Measurements from ENCODE around the gene CLSTN2. TPM values are rescaled to one million over a fixed set of nuclear protein-coding genes. Genes with fewer than 3 reads are reported as not detected.

The CLSTN2 gene
- total RNA-seq, 4 donors from 2014 or later, result 13.4 to 21.3 (median 19.4) TPM

DNA sequence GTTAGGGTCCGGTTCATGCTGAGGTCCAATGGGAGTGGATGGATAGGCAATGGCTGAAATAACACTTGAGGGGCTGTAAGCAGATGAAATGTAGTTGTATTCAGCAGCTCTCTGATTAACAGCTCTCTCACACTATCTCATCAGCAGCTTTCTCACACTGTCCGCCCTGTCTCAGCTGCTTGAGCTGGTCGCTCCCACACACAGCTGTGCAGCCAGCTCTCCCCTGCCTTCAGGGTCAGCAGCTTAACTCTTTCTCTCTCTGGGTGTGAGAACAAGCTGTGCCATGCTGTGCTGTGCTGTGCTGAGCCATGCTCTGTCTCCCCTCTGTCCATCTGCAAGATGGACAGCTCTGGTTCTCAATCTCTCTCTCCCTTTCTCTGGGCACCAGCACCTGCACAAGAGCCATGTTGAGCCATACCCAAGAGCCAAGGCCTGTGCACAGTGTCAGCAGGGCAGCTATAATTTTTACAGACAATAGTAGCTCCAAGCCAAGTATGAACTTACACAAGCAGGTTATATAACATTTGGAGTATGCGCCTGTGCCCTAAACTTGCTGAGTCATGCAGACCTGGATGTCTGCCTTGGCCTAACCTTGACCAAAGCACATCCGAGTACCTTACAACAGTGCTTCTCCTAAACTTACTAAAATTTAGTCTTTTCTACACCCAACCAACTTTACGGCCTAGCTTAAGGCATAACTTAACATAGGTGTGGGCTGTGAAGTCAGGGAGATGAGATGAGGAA is 451.5 kb downstream of the CLSTN2 start:
- 66 to 69% methylated on average over 6 of the region's 6 CpGs for WGBS, 2 donors
- Histone ChIP-seq H3K27me3 (no peaks in the 10 kb centered on the region), H3K36me3 (no peaks in the 10 kb centered on the region), H3K4me1 (no peaks in the 10 kb centered on the region), H3K9me3 (no peaks in the 10 kb centered on the region), H3K27ac (no peak overlapping the region), H3K4me3 (no peak overlapping the region)
- no peak for DNase-seq (ENCODE audit: low spot score in 2 of 2)
- no peak for TF ChIP-seq POLR2A (IDR thresholded peaks at IDR 0.05)
- TF ChIP-seq EP300 (IDR thresholded peaks at IDR 0.05), result no peak
- TF ChIP-seq, protein P1, sequence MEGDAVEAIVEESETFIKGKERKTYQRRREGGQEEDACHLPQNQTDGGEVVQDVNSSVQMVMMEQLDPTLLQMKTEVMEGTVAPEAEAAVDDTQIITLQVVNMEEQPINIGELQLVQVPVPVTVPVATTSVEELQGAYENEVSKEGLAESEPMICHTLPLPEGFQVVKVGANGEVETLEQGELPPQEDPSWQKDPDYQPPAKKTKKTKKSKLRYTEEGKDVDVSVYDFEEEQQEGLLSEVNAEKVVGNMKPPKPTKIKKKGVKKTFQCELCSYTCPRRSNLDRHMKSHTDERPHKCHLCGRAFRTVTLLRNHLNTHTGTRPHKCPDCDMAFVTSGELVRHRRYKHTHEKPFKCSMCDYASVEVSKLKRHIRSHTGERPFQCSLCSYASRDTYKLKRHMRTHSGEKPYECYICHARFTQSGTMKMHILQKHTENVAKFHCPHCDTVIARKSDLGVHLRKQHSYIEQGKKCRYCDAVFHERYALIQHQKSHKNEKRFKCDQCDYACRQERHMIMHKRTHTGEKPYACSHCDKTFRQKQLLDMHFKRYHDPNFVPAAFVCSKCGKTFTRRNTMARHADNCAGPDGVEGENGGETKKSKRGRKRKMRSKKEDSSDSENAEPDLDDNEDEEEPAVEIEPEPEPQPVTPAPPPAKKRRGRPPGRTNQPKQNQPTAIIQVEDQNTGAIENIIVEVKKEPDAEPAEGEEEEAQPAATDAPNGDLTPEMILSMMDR (IDR thresholded peaks at IDR 0.05), result no peak

DNA sequence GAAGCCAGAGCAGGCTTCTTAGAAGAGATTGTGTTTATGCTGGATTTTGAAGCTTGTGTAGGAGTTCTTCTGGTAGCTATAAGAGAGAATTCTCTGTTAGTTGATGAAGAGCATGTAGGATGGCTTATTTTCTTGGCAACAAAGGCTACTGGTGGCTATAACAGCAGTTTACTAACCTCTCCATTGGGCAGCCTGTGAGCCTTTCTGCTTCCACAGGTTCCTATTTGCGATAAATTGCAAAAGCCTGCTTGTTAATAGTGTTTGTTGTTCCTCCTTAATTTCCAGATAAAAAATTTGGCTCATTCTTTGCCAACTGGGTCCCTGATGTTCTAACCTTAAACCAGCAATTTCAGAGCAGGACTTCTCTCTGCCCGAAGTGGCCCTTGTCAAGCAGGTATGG is 452.3 kb downstream of the CLSTN2 start:
- WGBS, 2 donors, result 95 to 98% methylated on average over 2 of the region's 2 CpGs
- H3K27ac ChIP-seq, result no peak overlapping the region

DNA sequence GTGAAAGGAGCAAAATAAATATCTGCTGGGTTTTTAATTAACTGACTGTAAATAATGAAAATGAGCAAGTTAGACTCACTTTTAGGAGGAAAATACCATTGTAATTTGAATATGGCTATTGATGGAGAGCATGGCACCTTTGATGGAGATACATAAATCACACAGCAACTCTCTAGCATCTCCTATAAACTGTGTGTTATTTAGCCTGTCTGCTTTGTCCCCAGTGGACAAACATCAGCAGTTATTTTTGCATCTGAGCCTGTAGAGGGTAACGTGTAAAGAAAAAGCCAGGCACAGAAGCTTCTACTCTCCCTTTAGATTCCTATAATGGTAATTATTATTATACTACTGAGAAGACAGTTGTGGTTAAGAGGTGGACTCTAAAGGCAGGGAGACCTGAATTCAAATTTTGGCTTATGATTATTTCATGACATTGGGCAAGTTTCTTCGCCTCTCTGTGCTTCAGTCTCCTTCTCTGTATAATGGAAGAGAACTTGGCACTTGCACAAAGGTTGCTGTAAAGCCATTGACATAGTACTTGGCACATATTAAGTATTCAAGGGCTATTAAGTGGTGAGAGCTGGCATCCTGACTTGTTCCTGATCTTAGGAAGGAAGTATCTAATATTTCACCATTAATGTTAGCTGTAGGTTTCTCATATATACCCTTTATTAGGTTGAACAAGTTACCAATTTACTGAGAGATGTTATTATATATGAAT is 453.4 kb downstream of the CLSTN2 start:
- TF ChIP-seq POLR2A (IDR thresholded peaks at IDR 0.05) (no peak), EP300 (IDR thresholded peaks at IDR 0.05) (no peak)
- TF ChIP-seq, protein P1 (IDR thresholded peaks at IDR 0.05), result no peak
- 62 to 68% methylated on average over 2 of the region's 2 CpGs for WGBS, 2 donors
- no peak overlapping the region for H3K27ac ChIP-seq

More for the DNA sequence above, 452.3 kb downstream of the CLSTN2 start:
- H3K36me3 ChIP-seq, result no peaks in the 10 kb centered on the region
- H3K4me3 ChIP-seq, result no peak overlapping the region
- no peak for TF ChIP-seq POLR2A (IDR thresholded peaks at IDR 0.05)
- TF ChIP-seq, protein P1 (IDR thresholded peaks at IDR 0.05), result no peak
- no peak for TF ChIP-seq EP300 (IDR thresholded peaks at IDR 0.05)
- no peaks in the 10 kb centered on the region for H3K27me3 ChIP-seq
- no peaks in the 10 kb centered on the region for H3K9me3 ChIP-seq
- H3K4me1 ChIP-seq, result no peaks in the 10 kb centered on the region
- DNase-seq (ENCODE audit: low spot score in 2 of 2), result no peak

DNA sequence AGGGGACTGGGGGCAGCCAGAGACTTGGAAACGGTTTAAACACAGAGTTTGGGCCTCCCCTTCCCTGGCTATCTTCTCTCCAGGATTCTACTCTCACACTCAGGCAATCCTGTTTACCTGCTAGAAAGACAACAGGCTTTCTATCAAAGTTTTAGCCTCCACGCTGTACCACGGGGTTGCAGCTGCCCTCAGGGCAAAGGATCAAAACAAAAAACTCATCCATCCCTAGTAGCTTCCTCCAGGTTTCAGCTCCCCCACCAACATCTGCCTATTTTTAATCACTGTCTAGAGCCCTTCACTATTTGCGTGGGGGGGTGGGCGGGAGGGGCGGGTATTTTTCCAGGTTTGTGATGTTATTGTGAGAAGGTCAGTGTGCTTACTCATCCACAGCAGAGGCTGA is 456.1 kb downstream of the CLSTN2 start:
- no peak for TF ChIP-seq EP300 (IDR thresholded peaks at IDR 0.05)
- Histone ChIP-seq H3K9me3 (no peaks in the 10 kb centered on the region), H3K36me3 (no peaks in the 10 kb centered on the region), H3K4me3 (no peak overlapping the region), H3K27me3 (no peaks in the 10 kb centered on the region), H3K4me1 (no peaks in the 10 kb centered on the region), H3K27ac (no peak overlapping the region)
- no peak for DNase-seq (ENCODE audit: low spot score in 2 of 2)
- WGBS, 2 donors, result 66 to 68% methylated on average over 6 of the region's 6 CpGs

More for the DNA sequence above, 453.4 kb downstream of the CLSTN2 start:
- H3K4me1 ChIP-seq, result no peaks in the 10 kb centered on the region
- H3K36me3 ChIP-seq, result no peaks in the 10 kb centered on the region
- no peak for DNase-seq (ENCODE audit: low spot score in 2 of 2)
- no peaks in the 10 kb centered on the region for H3K27me3 ChIP-seq
- H3K9me3 ChIP-seq, result no peaks in the 10 kb centered on the region
- no peak overlapping the region for H3K4me3 ChIP-seq

DNA sequence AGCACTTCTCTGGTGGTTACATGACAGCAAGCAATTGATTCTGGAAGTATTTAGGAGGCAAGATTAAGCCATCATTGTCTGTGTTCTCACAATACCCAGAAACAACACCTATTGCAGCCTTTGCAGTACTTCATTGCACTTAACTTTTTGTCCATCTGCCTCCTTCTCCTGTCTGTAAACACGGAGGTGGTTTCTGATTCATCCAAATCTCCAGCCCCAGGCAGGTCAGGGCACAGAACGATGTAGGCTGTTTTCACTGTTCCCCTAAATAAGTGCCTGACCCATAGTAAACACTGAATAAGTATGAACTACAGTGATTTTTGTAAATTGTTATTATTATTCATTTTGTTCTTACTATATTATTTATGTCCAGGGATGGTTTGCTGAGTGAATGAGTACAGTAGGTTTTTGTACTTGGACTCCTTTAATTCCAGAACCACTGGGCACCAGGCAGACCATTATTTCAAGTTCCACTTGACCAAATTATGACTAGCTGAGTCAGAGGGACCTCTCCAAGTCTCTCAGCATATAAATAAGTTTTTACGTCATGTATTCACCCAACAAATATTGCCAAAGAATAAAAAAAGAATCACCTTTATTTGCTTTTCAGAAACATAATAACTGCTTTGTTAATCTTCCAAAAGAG is 459.6 kb downstream of the CLSTN2 start:
- TF ChIP-seq, protein P1 (IDR thresholded peaks at IDR 0.05), result no peak
- TF ChIP-seq EP300 (IDR thresholded peaks at IDR 0.05) (no peak), POLR2A (IDR thresholded peaks at IDR 0.05) (no peak)
- no peak for DNase-seq (ENCODE audit: low spot score in 2 of 2)
- 67 to 74% methylated on average over 3 of the region's 3 CpGs for WGBS, 2 donors

More for the DNA sequence above, 459.6 kb downstream of the CLSTN2 start:
- H3K27me3 ChIP-seq, result no peaks in the 10 kb centered on the region
- H3K4me1 ChIP-seq, result no peaks in the 10 kb centered on the region
- H3K9me3 ChIP-seq, result no peaks in the 10 kb centered on the region
- no peaks in the 10 kb centered on the region for H3K36me3 ChIP-seq
- H3K4me3 ChIP-seq, result no peak overlapping the region
- H3K27ac ChIP-seq, result no peak overlapping the region

Measured in tibial nerve (tissue), 4 donors.